Ureter (tissue), 1 donor: ENCODE data around the gene WASHC4. TPM values are rescaled to one million over a fixed set of nuclear protein-coding genes. Genes with fewer than 3 reads are reported as not detected.

Source experiments
- DNase-seq: peaks from one replicate; pipeline ENCODE4 v3.0.0-alpha.2; 2020; ENCODE audit warnings: low spot score
- total RNA-seq: library from RNA; stranded (reverse); gene quantifications from one replicate; pipeline ENCODE4 v1.2.4, GENCODE V29; 2023
- donor health status: DM: yes; HTN: yes; CAD: no.

WASHC4 gene, protein sequence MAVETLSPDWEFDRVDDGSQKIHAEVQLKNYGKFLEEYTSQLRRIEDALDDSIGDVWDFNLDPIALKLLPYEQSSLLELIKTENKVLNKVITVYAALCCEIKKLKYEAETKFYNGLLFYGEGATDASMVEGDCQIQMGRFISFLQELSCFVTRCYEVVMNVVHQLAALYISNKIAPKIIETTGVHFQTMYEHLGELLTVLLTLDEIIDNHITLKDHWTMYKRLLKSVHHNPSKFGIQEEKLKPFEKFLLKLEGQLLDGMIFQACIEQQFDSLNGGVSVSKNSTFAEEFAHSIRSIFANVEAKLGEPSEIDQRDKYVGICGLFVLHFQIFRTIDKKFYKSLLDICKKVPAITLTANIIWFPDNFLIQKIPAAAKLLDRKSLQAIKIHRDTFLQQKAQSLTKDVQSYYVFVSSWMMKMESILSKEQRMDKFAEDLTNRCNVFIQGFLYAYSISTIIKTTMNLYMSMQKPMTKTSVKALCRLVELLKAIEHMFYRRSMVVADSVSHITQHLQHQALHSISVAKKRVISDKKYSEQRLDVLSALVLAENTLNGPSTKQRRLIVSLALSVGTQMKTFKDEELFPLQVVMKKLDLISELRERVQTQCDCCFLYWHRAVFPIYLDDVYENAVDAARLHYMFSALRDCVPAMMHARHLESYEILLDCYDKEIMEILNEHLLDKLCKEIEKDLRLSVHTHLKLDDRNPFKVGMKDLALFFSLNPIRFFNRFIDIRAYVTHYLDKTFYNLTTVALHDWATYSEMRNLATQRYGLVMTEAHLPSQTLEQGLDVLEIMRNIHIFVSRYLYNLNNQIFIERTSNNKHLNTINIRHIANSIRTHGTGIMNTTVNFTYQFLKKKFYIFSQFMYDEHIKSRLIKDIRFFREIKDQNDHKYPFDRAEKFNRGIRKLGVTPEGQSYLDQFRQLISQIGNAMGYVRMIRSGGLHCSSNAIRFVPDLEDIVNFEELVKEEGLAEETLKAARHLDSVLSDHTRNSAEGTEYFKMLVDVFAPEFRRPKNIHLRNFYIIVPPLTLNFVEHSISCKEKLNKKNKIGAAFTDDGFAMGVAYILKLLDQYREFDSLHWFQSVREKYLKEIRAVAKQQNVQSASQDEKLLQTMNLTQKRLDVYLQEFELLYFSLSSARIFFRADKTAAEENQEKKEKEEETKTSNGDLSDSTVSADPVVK
- 54.4 TPM for total RNA-seq

GRCh38 chr12:105107494-105108371, at the start of gene WASHC4:
WASHC4 (plus strand) TSS chr12:105107731; CDS start chr12:105107801, 70 bp downstream.
- peak; percentile 96 for DNase-seq

DNA sequence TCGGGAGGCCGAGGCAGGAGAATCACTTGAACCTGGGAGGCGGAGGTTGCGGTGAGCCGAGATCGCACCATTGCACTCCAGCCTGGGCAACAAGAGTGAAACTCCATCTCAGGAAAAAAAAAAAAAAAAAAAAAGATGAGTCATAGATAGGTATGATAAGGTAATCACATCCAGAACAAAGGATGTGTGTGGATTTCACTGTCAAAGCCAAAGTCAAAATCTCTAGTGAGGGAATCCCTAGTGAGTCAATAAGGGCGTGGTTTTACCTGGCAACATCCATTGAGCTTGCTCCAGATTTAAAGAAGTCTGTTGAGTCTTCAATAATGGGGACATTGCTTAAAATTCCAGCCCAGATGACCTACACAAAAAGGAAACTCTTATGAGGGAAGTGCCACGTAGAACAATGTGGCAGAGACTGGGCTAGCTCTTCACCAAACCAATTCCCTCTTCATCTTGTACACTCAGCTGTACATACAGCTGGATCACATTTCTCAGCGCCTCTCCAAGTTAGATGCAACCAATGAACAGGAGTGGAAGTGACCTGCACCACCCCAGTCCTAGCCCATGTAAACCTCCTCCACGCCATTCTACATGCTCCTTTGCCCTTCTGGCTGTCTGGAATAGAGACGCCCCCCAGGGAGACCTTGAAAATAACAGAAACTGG, 46.7 kb upstream of the WASHC4 start:
- no peak for DNase-seq

DNA sequence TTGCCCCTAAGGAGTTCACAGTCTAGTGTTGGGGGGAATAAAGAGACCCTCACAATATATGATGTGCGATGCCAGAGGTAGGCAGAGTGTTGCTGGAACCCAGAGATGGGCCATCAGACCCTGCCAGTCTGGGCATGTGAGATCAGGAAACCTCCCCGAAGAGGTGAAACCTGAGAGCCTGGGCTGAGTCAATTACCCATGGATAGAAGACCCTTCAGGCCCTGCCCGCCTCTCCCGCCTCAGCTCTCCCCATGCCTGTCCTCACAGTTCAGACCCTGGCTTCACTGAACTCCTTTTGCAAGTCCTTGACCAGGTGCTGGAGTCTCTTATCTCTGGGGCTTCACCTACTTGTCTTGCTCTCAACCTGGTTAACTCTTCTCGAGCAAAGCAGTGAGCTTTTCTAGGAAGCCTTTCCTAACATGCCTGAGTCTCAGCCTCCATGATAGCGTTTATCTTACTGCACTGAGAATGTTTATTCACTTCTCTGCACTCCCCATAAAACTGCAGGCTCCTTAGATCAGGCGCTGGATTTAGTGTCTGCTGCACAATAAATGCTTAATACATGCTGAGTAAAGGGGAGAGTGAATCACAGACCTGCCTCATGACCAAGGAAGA, 42.9 kb upstream of the WASHC4 start:
- no peak for DNase-seq

- DNase-seq, result no peak
Observed at GRCh38 chr12:105067511-105068031, 40.0 kb upstream of the WASHC4 start.

GRCh38 chr12:105069936-105070702, 37.4 kb upstream of the WASHC4 start:
- DNase-seq, result no peak

DNA sequence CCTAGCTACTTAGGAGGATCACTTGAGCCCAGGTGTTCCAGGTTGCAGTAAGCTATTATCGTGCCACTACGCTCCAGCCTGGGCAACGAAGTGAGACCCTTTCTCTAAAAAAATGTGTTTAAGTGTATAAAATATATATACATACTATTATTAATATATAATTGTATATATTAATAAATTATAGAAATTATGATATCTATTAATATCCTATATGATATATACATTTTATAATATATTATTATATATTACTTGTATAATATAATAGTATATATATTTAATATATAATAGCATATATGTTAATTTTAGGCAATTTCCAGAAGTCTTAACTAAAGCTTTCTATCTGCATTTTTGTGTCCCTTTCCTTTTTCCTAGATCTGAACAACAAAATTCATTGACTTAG, 35.5 kb upstream of the WASHC4 start:
- DNase-seq, result no peak

DNA sequence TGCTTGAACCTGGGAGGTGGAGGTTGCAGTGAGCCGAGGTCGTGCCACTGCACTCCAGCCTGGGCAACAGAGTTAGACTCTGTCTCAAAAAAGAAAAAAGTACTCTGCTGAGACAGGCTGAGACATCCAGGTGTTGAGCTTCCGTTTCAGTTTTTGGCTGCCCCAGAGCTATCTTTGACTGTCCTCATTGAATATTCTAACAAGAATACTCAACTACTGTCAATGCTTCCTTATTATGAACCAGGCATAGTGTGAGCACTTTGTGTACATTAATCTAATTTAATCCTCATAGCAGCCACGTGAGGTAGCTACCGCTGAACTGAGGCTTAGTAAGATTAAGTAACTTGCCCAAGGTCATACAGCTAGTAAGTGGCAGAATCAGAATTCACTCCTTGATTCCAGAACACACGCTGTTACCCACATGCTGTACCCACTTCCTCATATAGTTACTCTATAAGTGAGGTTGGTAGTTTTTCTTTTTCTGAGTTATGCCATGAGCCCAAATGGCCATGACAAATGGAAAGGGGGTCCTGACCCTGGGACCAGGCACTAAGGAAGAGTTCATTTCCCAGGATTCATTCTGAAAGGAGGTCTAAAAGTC, 34.5 kb upstream of the WASHC4 start:
- no peak for DNase-seq

GRCh38 chr12:105076098-105076497, 31.4 kb upstream of the WASHC4 start:
- no peak for DNase-seq

DNA sequence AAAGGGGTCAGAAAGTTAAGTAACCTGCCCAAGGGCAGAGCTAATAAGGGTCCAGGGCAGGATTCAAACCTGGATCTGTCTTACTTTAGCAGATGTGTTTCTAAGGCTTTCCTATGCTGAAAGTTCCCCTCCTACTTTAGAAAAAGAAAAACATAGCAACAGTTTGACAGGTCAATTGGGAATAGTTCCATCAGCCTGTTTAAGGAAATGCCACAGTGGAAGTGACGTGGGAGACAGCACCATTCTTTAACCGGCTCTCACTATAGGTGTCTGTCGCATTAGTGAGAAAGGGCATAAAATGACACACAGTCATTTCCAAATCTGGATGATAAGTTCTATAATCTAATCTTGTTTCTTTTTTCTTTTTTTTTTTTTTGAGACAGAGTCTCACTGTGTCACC, 30.6 kb upstream of the WASHC4 start:
- no peak for DNase-seq

DNA sequence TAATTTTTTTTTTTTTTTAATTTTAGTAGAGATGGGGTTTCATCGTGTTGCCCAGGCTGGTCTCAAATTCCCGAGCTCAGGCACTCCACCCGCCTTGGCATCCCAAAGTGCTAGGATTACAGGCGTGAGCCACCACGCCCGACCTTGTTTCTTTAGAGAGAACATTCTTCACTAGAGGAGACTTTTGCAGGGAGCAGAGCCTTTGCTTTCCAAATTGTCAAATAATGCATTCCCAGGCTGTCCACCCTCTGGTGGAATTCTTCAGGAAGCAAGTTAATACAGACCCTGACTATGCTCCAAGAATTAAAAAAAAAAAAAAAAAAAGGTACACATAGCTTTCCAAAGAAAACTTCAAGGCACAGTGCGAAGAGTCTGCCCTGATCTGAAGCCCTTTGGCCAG, 30.1 kb upstream of the WASHC4 start:
- no peak for DNase-seq

DNA sequence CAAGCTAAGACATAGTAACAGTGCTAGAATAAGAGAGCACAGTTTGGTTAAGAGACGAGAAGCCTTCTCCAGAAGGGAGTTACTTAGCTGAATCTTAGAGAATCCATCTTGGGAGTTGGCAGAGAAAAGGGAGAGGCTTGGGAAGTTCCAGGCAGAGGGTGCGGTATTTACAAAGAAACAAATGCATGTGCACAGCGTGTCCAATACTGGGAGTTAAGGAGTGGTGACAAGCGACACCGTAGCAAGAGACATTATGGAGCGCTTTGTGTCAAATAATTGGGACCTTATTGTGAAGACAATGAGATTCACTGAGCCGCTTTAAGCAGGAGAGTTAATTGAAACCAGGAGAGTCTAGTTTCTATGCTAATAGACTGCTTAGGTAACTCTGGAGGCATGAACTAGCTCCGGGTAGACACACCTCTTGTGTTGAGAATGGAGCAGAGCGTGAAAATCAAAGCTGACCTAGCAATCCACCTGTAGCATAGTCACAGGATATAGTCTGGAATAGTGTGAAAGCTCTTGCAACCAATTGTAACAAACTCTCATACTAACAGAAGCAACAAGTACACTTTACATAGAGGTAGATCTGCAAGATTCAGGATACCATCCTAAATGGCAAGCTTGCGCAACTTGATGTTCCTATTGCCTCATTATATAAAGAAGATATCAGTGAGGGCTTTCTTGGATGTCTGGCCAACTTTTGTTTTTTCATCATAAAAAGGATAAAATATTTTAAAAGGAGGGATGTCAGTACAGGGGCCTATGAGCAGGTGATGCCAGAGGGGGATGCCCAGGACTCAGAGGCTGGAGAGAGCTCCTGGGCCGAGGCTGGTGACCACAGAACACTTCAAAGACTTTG, 28.6 kb upstream of the WASHC4 start:
- no peak for DNase-seq

- no peak for DNase-seq
Observed at GRCh38 chr12:105083031-105083430, 24.5 kb upstream of the WASHC4 start.

GRCh38 chr12:105083551-105084105, 23.9 kb upstream of the WASHC4 start:
- DNase-seq, result peak; percentile 69

DNA sequence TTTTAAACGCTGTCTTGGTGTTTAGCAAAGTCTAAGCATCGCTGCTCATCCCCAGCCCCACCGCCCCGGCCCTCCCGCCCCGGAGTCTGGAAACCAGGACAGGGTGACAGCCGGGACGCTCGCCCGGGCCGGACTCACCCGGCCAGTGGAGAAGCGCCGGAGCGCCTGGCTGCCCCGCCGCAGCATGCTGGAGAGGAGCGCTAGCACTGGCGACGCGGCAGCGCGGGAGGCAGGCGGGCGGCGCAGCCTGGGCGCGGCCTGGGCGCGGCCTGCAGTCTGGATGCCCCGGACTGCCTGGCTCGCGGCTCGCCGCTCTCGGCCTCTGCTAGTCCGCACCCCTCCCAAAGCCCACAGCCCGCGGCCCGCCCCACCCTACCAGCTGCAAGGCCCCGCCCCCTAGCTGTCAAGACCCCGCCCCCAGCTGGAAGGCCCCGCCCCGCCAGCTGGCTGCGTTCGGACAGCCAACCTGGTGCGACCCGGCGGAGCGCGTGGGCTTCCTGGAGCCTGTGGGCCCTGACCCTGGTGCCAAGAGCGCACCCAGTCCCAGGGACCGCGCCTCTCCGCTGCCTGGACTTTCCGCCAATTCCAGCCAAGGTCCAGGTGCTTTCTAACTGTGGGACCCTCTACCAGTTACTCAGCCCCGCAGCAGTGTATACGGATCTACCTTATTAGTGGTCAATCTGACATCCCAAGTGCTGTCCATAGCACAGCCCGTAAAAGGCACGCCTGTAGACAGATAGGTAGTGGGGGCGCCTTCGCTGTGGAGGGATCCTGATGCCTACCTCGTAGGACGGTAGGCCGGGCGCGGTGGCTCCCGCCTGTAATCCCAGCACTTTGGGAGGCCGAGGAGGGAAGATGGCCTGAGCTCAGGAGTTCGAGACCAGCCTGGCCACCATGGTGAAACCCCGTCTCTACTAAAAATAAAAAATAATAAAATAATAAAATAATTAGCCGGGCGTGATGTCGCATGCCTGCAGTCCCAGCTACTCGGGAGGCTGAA, 23.0 kb upstream of the WASHC4 start, which contains the start of gene ALDH1L2:
Gene ALDH1L2 (minus strand): TSS at position 208 of the 1,000 bp plus-strand sequence. CDS start 22 bp downstream, at position 186.
- peak; percentile 83 for DNase-seq

GRCh38 chr12:105085501-105085900, 22.0 kb upstream of the WASHC4 start:
- no peak for DNase-seq

GRCh38 chr12:105089817-105090216, 17.7 kb upstream of the WASHC4 start:
- no peak for DNase-seq
